ENCODE results near the gene FLRT2.

FLRT2 gene

GRCh38 chr14:85701116-85701515 lies 171.2 kb downstream of the FLRT2 start:
- TF ChIP-seq TAF1 (IDR thresholded peaks at IDR 0.05; ENCODE audit: low read depth, low read length) (no peak), POLR2AphosphoS5 (IDR thresholded peaks at IDR 0.05; ENCODE audit: low read depth, low read length) (no peak), POLR2A (IDR thresholded peaks at IDR 0.05; ENCODE audit: low read depth, low read length) (no peak), POU2F2 (IDR thresholded peaks at IDR 0.05; ENCODE audit: low read depth, low read length) (no peak), SPI1 (IDR thresholded peaks at IDR 0.05; ENCODE audit: low read depth, low read length) (no peak), PAX5 (IDR thresholded peaks at IDR 0.05; ENCODE audit: insufficient read depth, low read length, severe bottlenecking) (no peak)
- FAIRE-seq (no peak), DNase-seq (ENCODE audit: insufficient read length, low spot score) (no peak)

GRCh38 chr14:85701763-85702162 lies 171.8 kb downstream of the FLRT2 start:
- TF ChIP-seq POU2F2 (IDR thresholded peaks at IDR 0.05; ENCODE audit: low read depth, low read length) (no peak), SPI1 (IDR thresholded peaks at IDR 0.05; ENCODE audit: low read depth, low read length) (no peak), TAF1 (IDR thresholded peaks at IDR 0.05; ENCODE audit: low read depth, low read length) (no peak)
- DNase-seq (ENCODE audit: insufficient read length, low spot score) (no peak), FAIRE-seq (no peak)

GRCh38 chr14:85702191-85702590 lies 172.2 kb downstream of the FLRT2 start:
- no peak for FAIRE-seq
- TF ChIP-seq SPI1 (IDR thresholded peaks at IDR 0.05; ENCODE audit: low read depth, low read length): no peak
- TF ChIP-seq POLR2AphosphoS5 (IDR thresholded peaks at IDR 0.05; ENCODE audit: low read depth, low read length): no peak
- no peak for TF ChIP-seq PAX5 (IDR thresholded peaks at IDR 0.05; ENCODE audit: insufficient read depth, low read length, severe bottlenecking)
- no peak for TF ChIP-seq POU2F2 (IDR thresholded peaks at IDR 0.05; ENCODE audit: low read depth, low read length)
- no peak for TF ChIP-seq POLR2A (IDR thresholded peaks at IDR 0.05; ENCODE audit: low read depth, low read length)
- no peak for TF ChIP-seq TAF1 (IDR thresholded peaks at IDR 0.05; ENCODE audit: low read depth, low read length)
- DNase-seq (ENCODE audit: insufficient read length, low spot score): no peak

- FAIRE-seq: no peak
- TF ChIP-seq TAF1 (IDR thresholded peaks at IDR 0.05; ENCODE audit: low read depth, low read length): no peak
- no peak for TF ChIP-seq POLR2AphosphoS5 (IDR thresholded peaks at IDR 0.05; ENCODE audit: low read depth, low read length)
- no peak for TF ChIP-seq PAX5 (IDR thresholded peaks at IDR 0.05; ENCODE audit: insufficient read depth, low read length, severe bottlenecking)
- TF ChIP-seq SPI1 (IDR thresholded peaks at IDR 0.05; ENCODE audit: low read depth, low read length): no peak
- TF ChIP-seq POU2F2 (IDR thresholded peaks at IDR 0.05; ENCODE audit: low read depth, low read length): no peak
- TF ChIP-seq POLR2A (IDR thresholded peaks at IDR 0.05; ENCODE audit: low read depth, low read length): no peak
These were observed 173.1 kb downstream of the FLRT2 start for GRCh38 chr14:85702997-85703396.

More at GRCh38 chr14:85702997-85703396, 173.1 kb downstream of the FLRT2 start:
- no peak for DNase-seq (ENCODE audit: insufficient read length, low spot score)

Measured in GM12891 (cell line).